Right hindlimb (tissue), 1 donor: Measurements from ENCODE around the gene CDY2B.
"Not testable (repeated sequence)": the region's sequence is repeated elsewhere in the genome, so short reads cannot be mapped to it uniquely, and the experiment has no call there.

Experiments used
- DNase-seq: peaks from one replicate; pipeline ENCODE4 v3.0.0-alpha.2; 2018

The CDY2B gene, protein sequence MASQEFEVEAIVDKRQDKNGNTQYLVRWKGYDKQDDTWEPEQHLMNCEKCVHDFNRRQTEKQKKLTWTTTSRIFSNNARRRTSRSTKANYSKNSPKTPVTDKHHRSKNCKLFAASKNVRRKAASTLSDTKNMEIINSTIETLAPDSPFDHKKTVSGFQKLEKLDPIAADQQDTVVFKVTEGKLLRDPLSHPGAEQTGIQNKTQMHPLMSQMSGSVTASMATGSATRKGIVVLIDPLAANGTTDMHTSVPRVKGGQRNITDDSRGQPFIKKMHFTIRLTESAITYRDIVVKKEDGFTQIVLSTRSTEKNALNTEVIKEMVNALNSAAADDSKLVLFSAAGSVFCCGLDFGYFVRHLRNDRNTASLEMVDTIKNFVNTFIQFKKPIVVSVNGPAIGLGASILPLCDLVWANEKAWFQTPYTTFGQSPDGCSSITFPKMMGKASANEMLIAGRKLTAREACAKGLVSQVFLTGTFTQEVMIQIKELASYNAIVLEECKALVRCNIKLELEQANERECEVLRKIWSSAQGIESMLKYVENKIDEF

DNA sequence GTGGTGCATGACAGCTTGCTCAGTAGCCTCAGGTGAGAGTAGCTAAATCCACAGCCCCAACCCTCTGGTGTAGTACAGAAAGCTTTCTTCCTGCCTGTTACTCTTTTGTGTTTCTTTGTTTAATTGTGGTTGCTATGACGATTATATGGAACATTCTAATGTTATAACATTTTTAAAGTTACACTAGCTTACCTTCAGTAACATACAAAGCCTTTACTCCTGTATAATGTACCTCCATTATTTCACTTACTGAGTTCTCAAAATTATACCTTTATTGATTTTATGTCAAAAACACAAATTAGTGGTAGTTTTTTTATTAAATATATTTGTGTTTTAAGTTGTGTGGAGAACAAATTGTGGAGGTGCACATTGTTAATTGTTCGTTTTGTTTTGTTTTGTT is at the start of gene CDY2B:
CDY2B (minus strand) TSS at position 101 of the 400 bp plus-strand sequence. CDS start 328 bp downstream, outside the sequence.
- not testable (repeated sequence) for DNase-seq

- not testable (repeated sequence) for DNase-seq
Measured at GRCh38 chrY:17908009-17908408, 28.0 kb upstream of the CDY2B start.

DNA sequence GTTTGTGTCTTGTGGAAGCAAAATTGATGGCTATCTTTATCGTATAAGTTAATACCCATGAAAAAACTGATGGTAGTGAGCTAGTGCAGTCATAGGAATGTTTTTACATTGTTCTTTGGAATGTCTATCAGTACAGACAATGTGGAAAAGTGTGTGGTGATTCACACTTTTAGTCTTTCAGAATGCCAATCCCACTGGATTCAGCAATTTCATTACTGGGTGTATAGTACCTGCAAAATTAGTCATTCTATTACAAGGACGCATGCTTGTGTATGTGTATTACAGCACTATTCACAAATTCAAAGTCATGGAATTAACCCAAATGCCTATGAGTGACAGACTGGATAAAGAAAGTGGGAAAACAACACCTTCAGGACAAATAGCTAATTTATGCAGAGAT is 27.3 kb upstream of the CDY2B start:
- not testable (repeated sequence) for DNase-seq

DNA sequence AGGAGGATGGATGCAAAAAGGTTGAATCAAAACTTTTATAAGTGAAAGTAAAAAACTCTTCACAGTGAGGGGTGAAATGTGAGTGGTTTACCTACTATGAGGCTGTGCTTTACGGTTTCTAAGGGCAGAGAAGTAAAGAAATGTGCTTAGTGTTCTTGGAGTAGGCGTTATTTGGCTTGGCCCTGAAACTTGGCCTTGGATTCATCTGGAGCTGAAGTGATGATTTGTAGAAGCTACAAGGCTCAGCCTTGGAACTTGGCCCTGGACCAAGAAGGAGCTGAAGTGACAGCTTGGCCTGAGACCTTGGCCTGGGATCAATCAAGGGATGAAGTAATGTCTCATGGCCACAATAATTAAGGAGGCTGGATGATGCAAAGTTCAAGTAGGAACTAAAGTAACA is 1.7 kb upstream of the CDY2B start:
- not testable (repeated sequence) for DNase-seq

DNA sequence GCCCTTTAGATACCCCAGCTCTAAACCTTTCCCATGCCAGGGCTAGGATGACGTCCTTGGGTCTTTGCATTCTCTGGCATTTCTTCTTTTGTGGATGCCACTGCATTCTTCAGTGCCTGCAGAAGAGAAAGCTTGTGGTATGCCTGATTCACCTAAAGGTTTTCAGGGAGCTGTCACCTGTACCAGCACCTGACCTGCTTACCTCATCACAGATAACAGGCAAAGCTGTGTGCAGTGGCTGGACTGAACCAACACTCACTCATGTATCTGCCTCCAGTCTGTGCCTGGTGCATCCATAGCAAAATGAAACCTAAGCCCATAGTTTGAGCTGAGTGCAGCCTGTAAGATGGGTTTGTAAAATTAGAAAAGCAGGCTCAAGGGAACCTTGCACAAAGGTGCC is 3.3 kb downstream of the CDY2B start:
- not testable (repeated sequence) for DNase-seq

DNA sequence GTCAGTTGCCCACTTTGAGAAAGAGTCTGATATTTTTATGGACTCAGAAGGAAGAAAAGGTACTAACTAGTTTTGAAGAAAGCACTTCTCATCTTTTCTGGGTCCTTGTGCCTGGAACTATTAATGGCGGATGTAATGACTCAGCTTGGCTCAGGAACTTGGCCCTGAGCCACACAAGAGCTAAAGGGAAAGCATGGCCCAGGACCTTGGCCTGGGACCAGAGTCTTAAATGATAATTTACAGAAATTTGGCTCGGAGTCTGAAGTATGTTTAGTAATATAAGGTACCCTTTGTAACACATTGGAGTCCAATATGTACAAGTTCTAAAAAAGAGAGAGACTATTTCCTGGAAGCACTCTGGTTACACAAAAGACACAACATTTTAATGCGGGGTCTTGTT is 4.6 kb downstream of the CDY2B start:
- not testable (repeated sequence) for DNase-seq

- DNase-seq: not testable (repeated sequence)
Measured at GRCh38 chrY:17871194-17871903, 8.7 kb downstream of the CDY2B start.

- DNase-seq: not testable (repeated sequence)
Measured at GRCh38 chrY:17870737-17871136, 9.3 kb downstream of the CDY2B start.

DNA sequence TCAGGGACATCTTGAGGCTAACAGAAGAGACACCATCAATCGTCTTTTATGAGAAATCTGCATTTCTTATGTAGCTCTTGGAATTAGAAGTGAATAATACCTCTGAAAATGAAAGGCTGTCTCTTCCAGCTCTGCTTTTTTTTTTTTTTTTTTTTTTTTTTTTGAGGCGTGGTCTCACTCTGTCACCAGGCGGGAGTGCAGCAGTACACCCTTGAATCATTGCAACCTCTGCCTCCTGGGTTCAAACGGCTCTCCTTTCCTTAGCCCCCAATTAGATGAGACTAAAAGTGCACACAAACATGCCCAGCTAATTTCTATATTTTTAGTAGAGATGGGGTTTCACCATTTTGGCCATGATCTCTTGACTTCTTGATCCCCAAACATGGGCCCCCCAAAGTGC is 12.2 kb downstream of the CDY2B start:
- not testable (repeated sequence) for DNase-seq

GRCh38 chrY:17860634-17861033 is 19.4 kb downstream of the CDY2B start:
- DNase-seq: not testable (repeated sequence)

- DNase-seq: not testable (repeated sequence)
Measured at GRCh38 chrY:17856963-17857848, 22.8 kb downstream of the CDY2B start.

GRCh38 chrY:17856508-17856907 is 23.5 kb downstream of the CDY2B start:
- not testable (repeated sequence) for DNase-seq

- DNase-seq: not testable (repeated sequence)
Measured at GRCh38 chrY:17849131-17849530, 30.9 kb downstream of the CDY2B start.

DNA sequence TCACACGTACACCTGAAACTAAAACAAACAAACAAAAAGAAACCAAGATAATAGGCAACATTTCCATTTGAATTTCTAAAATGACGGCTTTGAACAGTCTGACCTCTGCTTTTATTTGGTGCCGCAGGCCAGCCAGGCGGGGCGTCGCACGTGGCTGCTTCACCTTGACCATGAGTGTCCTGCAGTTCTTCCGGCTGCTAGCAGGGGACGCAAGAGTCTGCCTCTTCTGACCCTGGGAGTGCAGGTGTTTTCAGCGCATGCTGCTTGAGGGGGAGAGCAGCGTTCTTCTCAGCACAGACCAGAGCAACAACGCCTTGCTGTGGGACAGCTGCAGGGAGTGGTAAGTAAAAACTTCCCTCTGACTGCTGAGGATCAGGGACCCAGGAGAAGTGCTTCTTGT is 47.9 kb downstream of the CDY2B start:
- DNase-seq: not testable (repeated sequence)
